NCI-H2196 treated with DMSO at 0.1 percent for 48 hours (cell line): ENCODE data around the gene SMCHD1.
A peak's percentile ranks its signal among the peaks of the same experiment; 100 is the strongest.
"Not testable (repeated sequence)": the region's sequence is repeated elsewhere in the genome, so short reads cannot be mapped to it uniquely, and the experiment has no call there.

ENCODE experiments used
- DNase-seq: peaks from one replicate; lab custom pipeline; 2025; ENCODE audit not compliant: unreplicated experiment; lab: John Stamatoyannopoulos, UW

The SMCHD1 gene

DNA sequence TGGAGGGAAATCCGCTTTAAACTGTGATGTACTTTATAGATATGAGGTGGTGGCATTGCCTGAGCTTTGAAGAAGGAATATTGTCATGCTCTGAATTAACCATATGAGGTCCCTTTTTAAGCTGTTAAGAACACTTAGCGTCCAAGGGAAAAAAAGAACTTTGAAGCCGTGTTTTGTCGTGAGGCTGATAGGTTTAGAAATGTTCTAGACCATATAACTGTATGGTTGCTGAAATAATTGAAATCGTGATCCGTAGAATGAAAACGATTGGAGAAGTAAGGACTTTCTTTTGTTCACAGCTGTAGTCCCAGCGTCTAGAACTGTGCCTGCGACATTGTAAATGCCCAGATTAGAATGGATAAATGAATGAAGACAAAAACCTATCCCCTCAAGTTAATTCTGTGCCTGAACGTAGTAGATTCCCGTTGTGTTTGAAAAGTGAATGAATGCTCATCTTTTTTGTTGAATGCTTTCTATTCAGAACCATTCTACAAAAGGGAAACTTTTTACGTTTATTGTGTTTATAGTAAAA, 1.5 kb downstream of the SMCHD1 start:
- DNase-seq = no peak

DNA sequence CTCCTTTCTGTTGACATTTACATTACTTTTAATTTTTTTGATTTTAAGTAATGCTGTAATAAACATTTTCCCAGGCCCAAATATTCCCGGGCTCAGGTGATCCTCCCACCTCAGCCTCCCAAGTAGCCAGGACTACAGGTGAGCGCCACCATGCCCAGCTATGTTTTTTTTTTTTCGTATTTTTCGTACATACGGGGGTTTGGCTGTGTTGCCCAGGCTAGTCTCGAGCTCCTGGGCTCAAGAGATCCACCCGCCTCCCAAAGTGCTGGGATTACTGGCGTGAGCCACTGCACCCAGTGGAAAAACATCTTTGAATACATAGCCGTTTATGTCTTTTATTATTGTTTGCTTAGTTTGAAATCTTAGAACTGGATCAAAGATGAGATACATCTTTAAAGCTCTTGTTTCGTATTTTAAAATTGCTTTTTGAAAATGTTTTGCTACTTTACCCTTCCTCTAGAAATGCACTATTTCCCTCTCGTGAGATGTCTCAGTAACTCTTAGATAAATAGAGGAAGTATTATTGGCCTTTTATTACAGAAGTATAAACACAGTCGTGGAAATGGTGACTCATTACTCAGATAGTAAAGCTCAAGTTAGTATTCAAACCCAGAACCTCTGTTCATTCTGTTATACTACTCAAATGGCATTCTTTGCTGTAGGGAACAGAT, 2.4 kb downstream of the SMCHD1 start:
- peak; percentile 61 for DNase-seq

DNA sequence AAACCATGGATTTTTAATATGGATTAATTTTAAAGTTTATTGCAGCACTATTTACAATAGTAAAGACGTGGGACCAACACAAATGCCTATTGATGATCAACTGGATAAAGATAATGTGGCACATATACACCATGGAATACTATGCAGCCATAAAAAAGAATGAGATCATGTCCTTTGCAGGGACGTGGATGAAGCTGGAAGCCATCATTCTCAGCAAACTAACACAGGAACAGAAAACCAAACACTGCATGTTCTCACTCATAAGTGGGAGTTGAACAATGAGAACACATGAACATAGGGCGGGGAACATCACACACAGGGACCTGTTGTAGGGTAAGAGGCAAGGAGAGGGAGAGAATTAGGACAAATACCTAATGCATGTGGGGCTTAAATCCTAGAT, 5.3 kb downstream of the SMCHD1 start:
- not testable (repeated sequence) for DNase-seq

DNA sequence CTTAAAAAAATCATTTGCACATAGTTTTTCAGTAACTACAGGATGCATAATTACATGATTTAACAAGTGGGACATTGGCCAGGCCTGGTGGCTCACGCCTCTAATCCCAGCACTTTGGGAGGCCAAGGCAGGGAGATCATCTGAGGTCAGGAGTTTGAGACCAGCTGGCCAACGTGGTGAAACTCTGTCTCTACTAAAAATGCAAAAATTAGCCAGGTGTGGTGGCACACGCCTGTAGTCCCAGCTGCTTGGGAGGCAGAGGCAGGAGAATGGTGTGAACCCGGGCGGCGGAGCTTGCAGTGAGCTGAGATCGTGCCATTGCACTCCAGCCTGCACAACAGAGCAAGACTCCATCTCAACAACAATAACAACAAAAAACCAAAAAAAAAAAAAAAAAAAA, 6.8 kb downstream of the SMCHD1 start:
- DNase-seq = not testable (repeated sequence)

DNA sequence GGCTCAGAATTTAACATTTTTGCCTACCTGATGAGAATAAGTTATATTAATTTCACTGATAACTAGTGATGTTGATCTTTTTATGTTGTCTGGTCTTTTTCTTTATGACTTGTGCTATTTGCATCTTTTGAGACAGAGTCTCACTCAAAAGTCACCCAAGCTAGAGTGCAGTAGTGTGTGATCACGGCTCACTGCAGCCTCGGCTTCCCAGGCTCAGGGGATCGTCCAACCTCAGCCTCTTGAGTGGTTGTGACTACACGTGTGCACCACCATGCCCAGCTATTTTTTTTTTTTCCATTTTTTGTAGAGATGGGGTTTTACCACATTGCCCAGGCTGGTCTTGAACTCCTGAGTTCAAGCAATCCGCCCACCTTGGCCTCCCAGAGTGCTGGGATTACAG, 7.5 kb downstream of the SMCHD1 start:
- no peak for DNase-seq

DNA sequence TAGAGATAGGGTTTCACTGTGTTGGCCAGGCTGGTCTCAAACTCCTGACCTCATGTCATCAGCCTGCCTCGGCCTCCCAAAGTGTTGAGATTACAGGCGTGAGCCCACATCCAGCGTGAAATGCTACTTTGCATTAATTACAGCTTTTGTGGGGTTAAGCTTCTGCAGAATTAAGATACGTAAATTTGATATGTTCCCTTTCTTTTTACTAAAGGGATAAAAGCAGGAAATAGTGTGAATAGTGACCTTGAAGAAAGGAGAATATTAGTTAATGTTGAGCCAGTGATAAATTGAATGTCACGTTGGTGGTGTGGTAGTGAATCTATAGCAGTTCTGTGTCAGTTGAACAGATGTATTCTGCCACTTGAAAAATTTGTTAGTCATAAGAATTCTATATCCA, 16.9 kb downstream of the SMCHD1 start:
- DNase-seq = no peak

DNA sequence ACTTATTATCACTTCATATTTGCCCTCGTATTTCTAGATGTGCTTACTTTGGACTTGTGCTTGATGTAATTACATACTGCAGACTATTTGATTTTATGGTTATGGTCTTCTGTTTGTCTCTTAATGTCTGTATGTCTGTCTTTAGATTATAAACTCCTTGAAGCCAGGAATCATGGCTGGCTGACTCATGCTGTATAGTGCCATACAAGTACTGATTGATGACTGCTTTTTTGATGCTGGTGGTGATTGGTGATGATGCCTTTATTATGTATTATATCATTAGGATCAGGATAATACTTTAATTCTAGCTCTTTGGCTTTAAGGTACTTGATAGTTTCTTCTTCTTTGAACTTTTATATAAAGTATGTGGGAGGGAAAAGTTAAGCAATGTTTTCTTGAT, 17.3 kb downstream of the SMCHD1 start:
- no peak for DNase-seq

DNA sequence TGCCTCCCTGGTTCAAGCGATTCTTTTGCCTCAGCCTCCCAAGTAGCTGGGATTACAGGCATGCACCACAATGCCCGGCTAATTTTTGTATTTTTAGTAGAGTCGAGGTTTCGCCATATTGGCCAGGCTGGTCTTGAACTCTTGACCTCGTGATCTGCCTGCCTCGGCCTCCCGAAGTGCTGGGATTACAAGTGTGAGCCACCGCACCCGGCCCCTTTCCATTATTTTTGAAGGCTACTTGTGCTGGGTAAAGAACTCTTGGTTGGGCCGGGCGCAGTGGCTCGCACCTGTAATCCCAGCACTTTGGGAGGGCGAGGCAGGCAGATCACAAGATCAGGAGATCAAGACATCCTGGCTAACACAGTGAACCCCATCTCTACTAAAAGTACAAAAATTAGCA, 23.4 kb downstream of the SMCHD1 start:
- not testable (repeated sequence) for DNase-seq

DNA sequence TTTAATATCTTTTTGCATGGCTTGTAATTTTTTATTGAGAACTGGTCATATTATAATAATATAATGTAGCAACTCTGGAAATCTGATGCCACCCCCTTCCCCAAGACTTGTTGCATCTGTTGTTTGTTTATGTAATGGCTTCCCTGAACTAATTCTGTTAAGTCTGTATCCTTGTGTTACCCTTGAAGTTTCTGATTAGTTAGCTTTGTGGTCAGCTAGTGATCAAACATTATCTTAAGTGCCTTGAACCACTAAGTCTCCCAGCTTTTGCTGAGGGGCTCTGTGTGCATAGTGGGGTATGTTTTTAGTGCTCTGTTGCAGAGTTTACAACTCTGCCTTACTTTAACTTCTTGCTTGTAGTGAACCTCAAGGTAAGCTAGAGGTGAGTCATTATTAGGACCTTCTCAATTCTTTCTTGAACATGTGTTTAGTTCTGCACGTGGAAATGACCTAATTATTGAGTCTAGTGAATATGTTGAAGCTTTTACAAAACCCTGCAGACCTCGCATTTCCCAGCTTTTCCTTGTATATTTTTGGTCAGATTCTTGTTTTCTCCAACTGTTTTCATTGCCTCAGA, 24.8 kb downstream of the SMCHD1 start:
- no peak for DNase-seq

DNA sequence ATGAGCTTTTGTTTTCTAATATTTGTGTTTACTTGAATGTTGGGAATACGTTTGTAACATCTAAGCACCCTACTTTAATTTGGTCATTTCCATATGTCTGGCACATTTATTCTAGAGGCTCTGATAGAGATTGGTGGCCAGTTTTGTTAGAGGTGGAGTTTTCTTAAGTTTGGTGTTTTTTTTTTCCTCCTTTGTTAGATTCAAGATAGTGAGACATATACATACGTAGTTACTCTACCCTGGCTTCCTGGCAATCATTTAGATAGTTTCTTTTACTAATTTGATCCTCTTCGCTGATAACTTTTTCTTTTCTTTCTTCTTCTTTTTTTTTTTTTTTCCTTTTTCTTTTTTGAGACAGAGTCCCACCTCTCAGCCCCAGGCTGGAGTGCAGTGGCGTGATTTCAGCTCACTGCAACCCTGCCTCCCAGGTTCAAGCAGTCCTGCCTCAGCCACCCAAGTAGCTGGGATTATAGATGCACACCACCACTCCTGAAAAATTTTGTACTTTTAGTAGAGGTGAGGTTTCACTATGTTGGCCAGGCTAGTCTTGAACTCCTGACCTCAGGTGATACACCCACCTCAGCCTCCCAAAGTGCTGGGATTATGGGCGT, 26.6 kb downstream of the SMCHD1 start:
- DNase-seq = no peak

DNA sequence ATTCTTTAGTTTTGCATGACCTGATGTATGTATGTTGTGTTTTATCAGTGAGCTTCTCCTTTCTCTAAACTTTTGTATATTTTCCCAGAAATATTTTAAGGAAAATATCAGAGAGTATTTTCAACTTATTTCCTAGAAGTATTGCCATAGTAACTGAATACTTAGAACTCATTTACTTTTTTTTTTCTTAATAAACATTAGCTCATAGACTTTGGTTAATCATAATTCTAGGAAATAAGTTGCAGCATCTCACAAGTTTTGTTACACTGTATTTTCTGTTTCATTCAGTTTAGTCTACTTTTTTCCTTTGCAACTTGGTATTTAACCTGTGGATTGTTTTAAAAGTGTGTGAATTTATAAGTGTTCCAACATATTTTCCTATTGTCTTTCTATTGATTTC, 27.5 kb downstream of the SMCHD1 start:
- no peak for DNase-seq

DNA sequence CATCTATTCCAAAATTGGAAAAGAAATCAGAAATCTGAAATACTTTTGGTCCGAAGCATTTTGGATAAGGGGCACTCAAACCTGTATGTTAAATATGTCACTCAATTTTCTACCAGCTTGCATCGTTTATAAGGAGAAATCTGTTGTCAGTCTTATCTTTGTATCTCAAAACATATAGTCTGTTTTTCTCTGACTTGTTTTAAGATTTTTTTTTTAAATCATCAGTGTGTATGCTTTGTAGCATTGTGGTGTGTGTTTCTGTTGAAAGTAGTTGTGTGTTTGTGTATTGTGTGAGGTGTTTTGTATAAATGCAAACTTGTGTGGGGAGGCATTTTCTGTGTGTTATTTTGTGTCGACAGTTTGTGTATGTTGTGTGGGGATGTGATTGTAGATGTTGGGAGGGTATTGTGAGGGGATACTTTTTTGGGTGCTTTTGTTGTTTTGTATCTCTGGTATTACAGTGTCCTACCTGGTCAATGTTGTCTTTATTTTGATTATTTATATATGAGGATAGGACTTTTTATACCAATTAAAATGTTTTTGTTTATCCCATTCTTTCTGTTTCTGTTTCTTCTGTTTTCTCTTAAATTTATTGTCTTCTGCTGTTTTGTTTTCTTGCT, 30.9 kb downstream of the SMCHD1 start:
- DNase-seq = no peak

DNA sequence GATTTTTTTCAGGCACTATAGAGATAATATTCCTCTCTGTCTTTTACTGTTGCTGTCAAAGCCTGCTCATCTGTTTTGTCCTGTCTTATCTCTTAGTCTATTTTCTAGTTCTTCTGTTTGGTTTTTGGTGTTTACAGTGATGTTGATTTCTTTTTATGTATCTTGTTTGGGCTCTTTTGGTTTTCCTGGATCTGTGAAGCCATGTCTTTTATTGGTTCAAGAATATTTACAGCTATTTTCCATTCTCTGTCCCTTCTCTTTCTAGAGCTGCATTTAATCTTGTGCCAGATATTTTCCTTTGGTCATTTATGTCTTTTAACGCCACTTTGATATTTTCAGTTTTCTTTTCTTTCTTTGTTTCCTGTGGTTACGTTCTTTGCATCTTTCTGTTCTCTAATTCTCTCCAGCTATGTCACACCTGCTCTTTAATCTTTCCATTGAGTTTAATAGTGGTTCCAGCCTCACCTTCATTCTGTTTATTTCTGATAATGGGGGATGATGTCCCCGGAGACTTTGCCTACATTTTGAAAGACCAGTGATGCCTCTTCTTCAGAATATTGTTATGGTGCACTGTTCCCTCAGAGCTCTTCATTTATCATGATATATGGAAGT, 32.0 kb downstream of the SMCHD1 start:
- DNase-seq = no peak

DNA sequence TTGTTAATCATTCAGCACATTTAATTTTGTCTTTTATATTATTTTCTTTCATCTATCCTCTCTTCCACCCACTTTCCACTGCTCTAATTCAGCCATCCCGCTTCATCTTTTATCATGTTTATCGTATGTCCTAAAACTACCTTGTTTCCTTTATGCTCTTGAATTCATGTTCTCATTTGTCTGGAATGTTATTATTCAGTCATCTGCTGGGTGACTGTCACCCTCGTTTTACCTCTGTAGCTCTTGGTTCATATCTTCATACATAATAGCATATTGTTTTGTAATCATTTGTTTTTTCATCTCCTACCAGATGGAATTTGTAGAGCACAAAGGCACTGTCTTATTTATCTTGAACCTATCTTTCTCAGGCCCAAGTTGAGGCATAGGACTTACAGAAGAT, 37.0 kb downstream of the SMCHD1 start:
- DNase-seq = no peak

DNA sequence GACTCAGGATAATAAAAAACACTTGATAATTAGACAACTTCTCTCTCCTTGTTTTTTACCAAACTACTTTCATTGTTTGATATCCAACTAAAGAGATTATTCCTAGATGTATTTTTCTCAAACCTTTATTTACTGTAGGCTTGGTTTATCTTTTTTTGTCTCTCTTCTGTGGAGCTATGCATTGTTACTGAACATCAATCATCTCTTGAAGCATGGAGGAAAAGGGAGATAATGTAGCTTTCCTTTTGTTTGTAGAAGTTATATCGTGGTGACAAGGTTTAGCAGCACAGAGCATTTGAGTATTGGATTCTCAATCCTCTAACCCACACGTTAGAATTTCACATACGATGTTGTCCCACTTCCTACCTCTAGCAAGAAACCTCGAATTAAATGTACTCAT, 41.7 kb downstream of the SMCHD1 start:
- no peak for DNase-seq

DNA sequence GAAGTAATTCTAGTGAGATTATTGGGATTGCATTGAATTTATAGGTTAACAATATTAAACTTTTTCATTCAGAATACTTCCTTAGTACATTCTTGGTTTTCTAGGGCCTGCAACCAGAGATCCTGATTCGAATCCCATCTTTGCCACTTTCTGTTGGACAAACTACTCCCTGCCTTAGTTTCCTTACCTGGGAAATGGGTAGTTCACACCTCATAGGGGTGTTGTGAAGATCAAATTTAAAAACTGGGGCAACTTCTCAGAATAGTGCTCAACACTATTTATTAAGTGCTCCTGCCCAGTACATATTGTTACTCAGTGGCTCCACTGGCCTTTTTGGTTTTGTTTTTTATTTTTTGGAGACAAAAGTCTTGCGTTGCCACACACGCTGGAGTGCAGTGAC, 43.5 kb downstream of the SMCHD1 start:
- no peak for DNase-seq

DNA sequence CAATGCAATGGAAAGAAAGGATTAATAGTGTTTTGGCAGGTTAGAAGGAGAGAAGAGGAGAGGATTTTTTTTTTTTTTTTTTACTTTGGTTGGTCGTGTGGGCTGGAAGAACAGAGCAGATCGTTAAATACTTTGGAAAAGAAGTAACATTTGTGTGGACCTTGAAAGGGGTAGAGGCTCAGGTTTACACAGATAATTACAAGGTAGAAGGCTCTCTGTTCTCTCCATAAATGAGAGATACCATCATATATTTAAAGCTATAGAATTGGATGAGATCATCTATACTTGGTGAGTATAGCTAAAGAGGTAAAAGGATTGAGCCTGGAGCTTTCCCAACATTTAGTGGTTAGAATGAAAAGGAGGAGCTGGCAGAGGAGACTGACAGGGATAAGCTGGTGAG, 49.0 kb downstream of the SMCHD1 start:
- DNase-seq = no peak

DNA sequence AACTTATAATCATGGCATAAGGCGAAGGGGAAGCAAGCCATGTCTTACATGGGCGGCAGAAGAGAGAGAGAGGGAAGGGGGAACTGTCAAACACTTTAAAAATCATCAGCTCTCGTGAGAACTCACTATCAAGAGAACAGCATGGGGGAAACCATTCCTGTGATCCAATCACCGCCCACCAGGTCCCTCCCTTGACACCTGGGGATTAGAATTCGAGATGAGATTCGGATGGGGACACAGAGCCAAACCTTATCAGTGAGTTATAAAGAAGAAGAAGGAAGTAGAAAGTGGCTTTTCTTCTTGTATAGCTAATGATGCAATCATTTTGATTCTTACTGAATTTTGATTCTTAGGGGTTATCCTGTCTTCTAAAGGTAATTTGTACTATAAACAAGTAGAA, 51.4 kb downstream of the SMCHD1 start:
- no peak for DNase-seq

DNA sequence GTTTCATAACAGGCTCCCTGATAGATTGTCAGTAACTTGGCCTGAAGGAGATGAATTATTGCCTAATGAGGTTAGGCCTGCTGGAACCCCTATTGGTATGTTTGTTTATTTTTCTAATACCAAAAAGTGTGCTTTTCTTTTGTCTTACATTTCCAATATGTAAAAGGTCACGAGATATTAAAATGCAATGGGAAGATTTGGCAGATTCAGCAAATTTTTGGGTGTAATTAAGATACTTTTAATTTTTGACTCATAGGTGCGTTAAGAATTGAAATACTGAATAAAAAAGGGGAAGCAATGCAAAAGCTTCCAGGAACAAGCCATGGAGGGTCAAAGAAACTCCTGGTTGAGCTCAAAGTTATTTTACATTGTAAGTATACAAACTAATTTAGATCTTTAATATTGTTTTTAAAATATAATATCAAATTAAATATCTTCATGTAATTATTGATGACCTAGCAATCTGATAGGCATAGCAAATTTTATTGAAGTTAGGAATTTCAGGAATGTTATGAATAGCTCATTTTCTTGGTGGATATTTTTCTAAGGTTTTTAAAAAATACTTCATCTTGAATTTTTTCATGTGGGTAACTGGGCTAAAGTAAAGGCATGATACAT, 52.1 kb downstream of the SMCHD1 start:
- DNase-seq = no peak

DNA sequence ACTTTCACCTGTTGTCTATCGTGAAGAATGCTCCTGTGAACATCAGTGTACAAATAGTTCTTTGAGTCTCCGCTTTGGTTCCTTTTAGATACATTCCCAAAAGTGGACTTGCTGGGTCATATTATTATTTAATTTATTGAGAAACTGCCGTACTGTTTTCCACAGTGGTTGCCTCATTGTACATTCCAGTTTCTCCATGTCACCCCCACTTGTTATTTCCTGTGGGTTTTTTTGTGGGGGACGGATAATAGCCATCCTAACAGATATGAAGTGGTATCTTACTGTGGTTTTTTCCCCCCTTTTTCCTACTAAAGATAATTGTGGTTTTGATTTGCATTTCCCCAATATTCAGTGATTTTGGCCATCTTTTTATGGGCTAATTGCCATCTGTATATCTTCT, 53.8 kb downstream of the SMCHD1 start:
- no peak for DNase-seq

DNA sequence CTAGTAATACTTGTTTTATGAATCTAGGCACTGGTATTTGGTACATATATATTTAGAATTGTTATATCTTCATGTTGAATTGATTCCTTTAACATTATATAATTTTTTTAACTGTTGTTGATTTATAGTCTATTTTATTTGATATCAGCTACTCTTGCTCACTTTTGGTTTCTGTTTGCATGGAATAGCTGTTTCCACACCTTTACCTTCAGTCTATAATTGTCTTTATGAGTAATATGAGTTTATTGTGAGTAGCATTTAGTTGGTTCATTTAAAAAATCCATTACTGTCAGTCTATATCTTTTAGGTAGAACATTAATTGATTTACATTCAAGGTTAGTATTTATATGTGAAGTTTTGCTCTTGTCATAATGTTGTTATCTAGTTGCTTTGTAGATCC, 58.6 kb downstream of the SMCHD1 start:
- DNase-seq = no peak
